Hippocampal formation (tissue), 2 donors: ENCODE results near the gene NRIP1.

ENCODE experiments used
- DNase-seq, 2 donors: peaks; one replicate each; lab custom pipeline; 2025; lab: John Stamatoyannopoulos, UW

NRIP1 gene

GRCh38 chr21:15007716-15008296 lies 57.0 kb downstream of the NRIP1 start:
- DNase-seq, result no peak

- DNase-seq, result no peak
Observed at GRCh38 chr21:15006594-15007230, 58.1 kb downstream of the NRIP1 start.

GRCh38 chr21:15005391-15005790 lies 59.4 kb downstream of the NRIP1 start:
- no peak for DNase-seq

- no peak for DNase-seq
Observed at GRCh38 chr21:15004721-15005370, 60.0 kb downstream of the NRIP1 start.

- no peak for DNase-seq
Observed at GRCh38 chr21:15003463-15004135, 61.2 kb downstream of the NRIP1 start.

GRCh38 chr21:15001857-15002606 lies 62.8 kb downstream of the NRIP1 start:
- DNase-seq, result no peak

- DNase-seq, result no peak
Observed at GRCh38 chr21:15001113-15001512, 63.7 kb downstream of the NRIP1 start.

- no peak for DNase-seq
Observed at GRCh38 chr21:15000081-15000480, 64.7 kb downstream of the NRIP1 start.

- no peak for DNase-seq
Observed at GRCh38 chr21:14998784-14999183, 66.0 kb downstream of the NRIP1 start.

- no peak for DNase-seq
Observed at GRCh38 chr21:14998336-14998735, 66.5 kb downstream of the NRIP1 start.

GRCh38 chr21:14995695-14996490 lies 68.9 kb downstream of the NRIP1 start:
- no peak for DNase-seq

- DNase-seq, result no peak
Observed at GRCh38 chr21:14995226-14995625, 69.6 kb downstream of the NRIP1 start.

- DNase-seq, result no peak
Observed at GRCh38 chr21:14993115-14993514, 71.7 kb downstream of the NRIP1 start.

GRCh38 chr21:14991957-14992356 lies 72.8 kb downstream of the NRIP1 start:
- DNase-seq, result no peak

GRCh38 chr21:14989359-14989758 lies 75.4 kb downstream of the NRIP1 start:
- DNase-seq, result no peak

- DNase-seq, result no peak
Observed at GRCh38 chr21:14988760-14989159, 76.0 kb downstream of the NRIP1 start.

GRCh38 chr21:14987370-14988170 lies 77.2 kb downstream of the NRIP1 start:
- DNase-seq, result no peak

- no peak for DNase-seq
Observed at GRCh38 chr21:14985306-14985705, 79.5 kb downstream of the NRIP1 start.

- no peak for DNase-seq
Observed at GRCh38 chr21:14982336-14982735, 82.5 kb downstream of the NRIP1 start.

- DNase-seq, result no peak
Observed at GRCh38 chr21:14981246-14981645, 83.6 kb downstream of the NRIP1 start.

- DNase-seq, result no peak
Observed at GRCh38 chr21:14979264-14979663, 85.5 kb downstream of the NRIP1 start.
